Keratinocyte (primary cell): ENCODE data around the gene PARD3.

Experiments used
- EZH2 ChIP-seq: IDR thresholded peaks from one replicate; pipeline ENCODE4 v1.6.1; 2012; ENCODE audit warnings: inconsistent platforms, mild to moderate bottlenecking, low read length, moderate library complexity
- TF ChIP-seq, protein P1 (sequence below), 3 experiments: IDR thresholded peaks in 1 of 3; conservative IDR thresholded peaks in 1 of 3; optimal IDR thresholded peaks in 1 of 3; 2 replicates in 2 of 3; 3 replicates in 1 of 3; pipeline versions ENCODE3 to v1.5.1; 2011; ENCODE audit warnings: low read length in 3 of 3, mild to moderate bottlenecking in 3 of 3, moderate library complexity in 2 of 3, control low read depth in 1 of 3, inconsistent platforms in 1 of 3; ENCODE audit not compliant: insufficient read depth in 2 of 3; ENCODE audit errors: extremely low read depth in 1 of 3

- TF ChIP-seq, protein P1, sequence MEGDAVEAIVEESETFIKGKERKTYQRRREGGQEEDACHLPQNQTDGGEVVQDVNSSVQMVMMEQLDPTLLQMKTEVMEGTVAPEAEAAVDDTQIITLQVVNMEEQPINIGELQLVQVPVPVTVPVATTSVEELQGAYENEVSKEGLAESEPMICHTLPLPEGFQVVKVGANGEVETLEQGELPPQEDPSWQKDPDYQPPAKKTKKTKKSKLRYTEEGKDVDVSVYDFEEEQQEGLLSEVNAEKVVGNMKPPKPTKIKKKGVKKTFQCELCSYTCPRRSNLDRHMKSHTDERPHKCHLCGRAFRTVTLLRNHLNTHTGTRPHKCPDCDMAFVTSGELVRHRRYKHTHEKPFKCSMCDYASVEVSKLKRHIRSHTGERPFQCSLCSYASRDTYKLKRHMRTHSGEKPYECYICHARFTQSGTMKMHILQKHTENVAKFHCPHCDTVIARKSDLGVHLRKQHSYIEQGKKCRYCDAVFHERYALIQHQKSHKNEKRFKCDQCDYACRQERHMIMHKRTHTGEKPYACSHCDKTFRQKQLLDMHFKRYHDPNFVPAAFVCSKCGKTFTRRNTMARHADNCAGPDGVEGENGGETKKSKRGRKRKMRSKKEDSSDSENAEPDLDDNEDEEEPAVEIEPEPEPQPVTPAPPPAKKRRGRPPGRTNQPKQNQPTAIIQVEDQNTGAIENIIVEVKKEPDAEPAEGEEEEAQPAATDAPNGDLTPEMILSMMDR (optimal IDR thresholded peaks at IDR 0.05 in 1 of 3, IDR thresholded peaks at IDR 0.05 in 1 of 3, conservative IDR thresholded peaks at IDR 0.05 in 1 of 3; ENCODE audit: extremely low read depth in 1 of 3, insufficient read depth in 2 of 3, low read length in 3 of 3) = no peak
- TF ChIP-seq EZH2 = no peak
These were observed 382.5 kb downstream of the PARD3 start for GRCh38 chr10:34432589-34432988.
